HFFc6 (cell line): ENCODE results near the gene PTPN4. TPM values are rescaled to one million over a fixed set of nuclear protein-coding genes. Genes with fewer than 3 reads are reported as not detected.

ENCODE experiments used
- DNase-seq: peaks from one replicate; pipeline ENCODE4 v3.0.0-alpha.2; 2018
- H3K27ac Mint-ChIP-seq: 2 replicates; pipeline ENCODE4 v1.8.0; 2020; ENCODE audit warnings: mild to moderate bottlenecking, mixed read lengths
- H3K27me3 Mint-ChIP-seq: 2 replicates; pipeline ENCODE4 v1.8.0; 2021; ENCODE audit warnings: mild to moderate bottlenecking, moderate library complexity, mixed read lengths; ENCODE audit not compliant: insufficient read depth
- H3K36me3 Mint-ChIP-seq: 2 replicates; pipeline ENCODE4 v1.8.0; 2021; ENCODE audit warnings: low read depth, mixed read lengths
- H3K4me1 Mint-ChIP-seq: 2 replicates; pipeline ENCODE4 v1.8.0; 2020; ENCODE audit warnings: low read depth, mixed read lengths
- H3K4me3 Mint-ChIP-seq: 2 replicates; pipeline ENCODE4 v1.8.0; 2020; ENCODE audit warnings: mild to moderate bottlenecking, moderate library complexity, mixed read lengths
- H3K9me3 Mint-ChIP-seq: 2 replicates; pipeline ENCODE4 v1.8.0; 2020; ENCODE audit warnings: mild to moderate bottlenecking, mixed read lengths
- CTCF ChIP-seq: fragments of 200-600 bp; sonication (generic); IDR thresholded peaks from 2 replicates; pipeline ENCODE4 v1.5.0; 2021; ENCODE audit warnings: antibody characterized with exemption, mild to moderate bottlenecking
- total RNA-seq, 6 experiments: library from RNA; stranded (reverse); fragmentation: NEBNext Ultra II Directional; extraction: Animal tissue kit (Norgen Biotek cat#: 25700); gene quantifications; 2 replicates in 1 of 6; 3 replicates in 5 of 6; pipeline ENCODE4 v1.2.3, GENCODE V29; 2021

PTPN4 gene
- total RNA-seq, 6 experiments from 2014 or later: 12.0 to 20.3 (median 14.8) TPM

- Mint-ChIP-seq H3K27me3 (no peaks in the 10 kb centered on the region), H3K27ac (no peak overlapping the region), H3K9me3 (no peaks in the 10 kb centered on the region), H3K4me1 (no peaks in the 10 kb centered on the region), H3K36me3 (no peaks in the 10 kb centered on the region), H3K4me3 (no peak overlapping the region)
- no peak for TF ChIP-seq CTCF
- no peak for DNase-seq
Measured at GRCh38 chr2:119921825-119922224, 162.1 kb downstream of the PTPN4 start.

- DNase-seq: no peak
- Mint-ChIP-seq H3K27me3 (no peaks in the 10 kb centered on the region), H3K4me1 (no peaks in the 10 kb centered on the region), H3K4me3 (no peak overlapping the region), H3K27ac (no peak overlapping the region), H3K9me3 (no peaks in the 10 kb centered on the region), H3K36me3 (no peaks in the 10 kb centered on the region)
- no peak for TF ChIP-seq CTCF
Measured at GRCh38 chr2:119922699-119923098, 163.0 kb downstream of the PTPN4 start.

- DNase-seq: no peak
- Mint-ChIP-seq H3K9me3 (no peaks in the 10 kb centered on the region), H3K36me3 (no peaks in the 10 kb centered on the region), H3K4me3 (no peak overlapping the region), H3K27me3 (no peaks in the 10 kb centered on the region), H3K4me1 (no peaks in the 10 kb centered on the region), H3K27ac (no peak overlapping the region)
- TF ChIP-seq CTCF: no peak
Measured at GRCh38 chr2:119929537-119929936, 169.8 kb downstream of the PTPN4 start.

GRCh38 chr2:119932809-119933208, 173.1 kb downstream of the PTPN4 start:
- H3K27ac Mint-ChIP-seq: no peak overlapping the region
- H3K36me3 Mint-ChIP-seq: no peaks in the 10 kb centered on the region

GRCh38 chr2:119934319-119934718, 174.6 kb downstream of the PTPN4 start:
- H3K4me1 Mint-ChIP-seq: no peaks in the 10 kb centered on the region
- no peak for TF ChIP-seq CTCF
- no peaks in the 10 kb centered on the region for H3K9me3 Mint-ChIP-seq
- 0 out of 2 replicates have a peak, but pooled peaks cover under 1% of the 10 kb centered on the region for H3K36me3 Mint-ChIP-seq
- H3K27ac Mint-ChIP-seq: no peak overlapping the region
- no peak overlapping the region for H3K4me3 Mint-ChIP-seq
- DNase-seq: no peak
- no peaks in the 10 kb centered on the region; the same call in 1 of the 2 replicates for H3K27me3 Mint-ChIP-seq

More at GRCh38 chr2:119932809-119933208, 173.1 kb downstream of the PTPN4 start:
- H3K4me3 Mint-ChIP-seq: no peak overlapping the region
- no peaks in the 10 kb centered on the region for H3K4me1 Mint-ChIP-seq
- no peaks in the 10 kb centered on the region for H3K9me3 Mint-ChIP-seq
- TF ChIP-seq CTCF: no peak
- no peak for DNase-seq
- no peaks in the 10 kb centered on the region; the same call in 1 of the 2 replicates for H3K27me3 Mint-ChIP-seq

- H3K4me3 Mint-ChIP-seq: no peak overlapping the region
- no peak for TF ChIP-seq CTCF
- no peak for DNase-seq
- no peaks in the 10 kb centered on the region; the same call in 1 of the 2 replicates for H3K27me3 Mint-ChIP-seq
- peaks cover 5% of the 10 kb centered on the region; the same call in 1 of the 2 replicates for H3K36me3 Mint-ChIP-seq
- peaks cover 8% of the 10 kb centered on the region; the same call in 1 of the 2 replicates for H3K4me1 Mint-ChIP-seq
- H3K9me3 Mint-ChIP-seq: no peaks in the 10 kb centered on the region
- H3K27ac Mint-ChIP-seq: no peak overlapping the region
Measured at GRCh38 chr2:119937680-119938079, 178.0 kb downstream of the PTPN4 start.
